DMS114 treated with DMSO at 0.1 percent for 48 hours (cell line): ENCODE measurements around the gene NMNAT1.
"Not testable (repeated sequence)": the region's sequence is repeated elsewhere in the genome, so short reads cannot be mapped to it uniquely, and the experiment has no call there.

Source experiments
- DNase-seq: peaks from one replicate; lab custom pipeline; 2025; ENCODE audit not compliant: unreplicated experiment; lab: John Stamatoyannopoulos, UW

Gene NMNAT1

DNA sequence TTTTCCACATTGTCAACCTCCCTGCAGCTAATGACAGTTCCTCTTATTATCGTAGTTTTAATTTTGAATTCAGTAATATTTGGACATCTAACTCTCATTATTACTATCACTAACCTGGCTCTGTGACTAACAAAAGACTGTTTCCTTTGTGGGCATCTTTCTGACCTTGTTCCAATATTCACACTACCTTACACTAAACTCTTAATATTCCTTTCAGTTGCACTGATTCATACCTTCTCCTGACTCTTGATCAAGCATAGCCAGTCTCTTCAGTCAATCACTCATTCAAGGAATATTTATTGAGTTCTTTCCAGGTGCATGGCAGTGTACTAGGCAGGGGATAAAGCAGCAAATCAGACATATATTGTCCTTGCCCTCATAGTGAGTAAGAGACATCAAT is 25.4 kb upstream of the NMNAT1 start:
- no peak for DNase-seq

GRCh38 chr1:9920606-9921005 is 22.7 kb upstream of the NMNAT1 start:
- no peak for DNase-seq

- DNase-seq = no peak
Observed at GRCh38 chr1:9922342-9922741, 20.9 kb upstream of the NMNAT1 start.

- no peak for DNase-seq
Observed at GRCh38 chr1:9927259-9927658, 16.0 kb upstream of the NMNAT1 start.

- DNase-seq = no peak
Observed at GRCh38 chr1:9929431-9930385, 13.6 kb upstream of the NMNAT1 start.

GRCh38 chr1:9942399-9942938 is 806 bp upstream of the NMNAT1 start:
- DNase-seq = peak; percentile 43

DNA sequence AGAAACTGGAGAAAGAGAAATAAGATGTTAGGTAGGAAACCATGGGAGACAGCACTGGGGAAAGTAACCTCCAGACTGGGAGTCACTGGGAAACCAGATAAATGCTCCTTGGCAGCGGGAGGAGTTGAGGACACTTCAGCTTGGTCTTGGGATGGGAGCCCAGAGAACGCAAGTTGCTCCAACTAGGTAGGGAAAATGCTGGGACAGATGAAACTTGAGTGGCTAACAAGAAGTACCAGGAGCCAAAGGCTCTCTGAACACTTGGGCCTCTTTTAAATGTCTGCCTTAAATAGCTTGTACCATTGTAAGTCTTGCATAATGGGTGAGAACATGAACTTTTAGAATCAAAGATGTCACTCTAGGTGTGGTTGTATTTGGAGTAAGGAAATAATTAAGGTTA is 3.0 kb downstream of the NMNAT1 start:
- no peak for DNase-seq

DNA sequence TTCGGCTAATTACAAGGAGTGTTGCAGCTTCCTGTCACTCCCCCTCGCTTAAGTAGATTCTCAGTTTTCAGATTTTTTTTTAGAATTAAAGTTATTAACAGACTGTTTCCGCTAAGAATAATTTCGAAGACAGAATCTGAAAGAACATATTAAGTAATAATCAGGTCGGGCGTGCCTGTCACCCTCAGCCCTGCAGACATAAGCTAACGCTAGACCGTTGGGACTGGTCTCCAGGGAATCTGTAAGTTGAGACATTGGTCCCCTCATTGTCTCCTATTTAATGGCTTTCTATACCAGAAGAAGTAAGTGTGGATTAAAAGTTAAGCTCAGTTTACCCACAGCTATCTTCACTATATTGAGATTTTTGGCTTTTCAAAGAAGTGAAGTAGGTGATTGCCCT is 14.5 kb downstream of the NMNAT1 start:
- no peak for DNase-seq

DNA sequence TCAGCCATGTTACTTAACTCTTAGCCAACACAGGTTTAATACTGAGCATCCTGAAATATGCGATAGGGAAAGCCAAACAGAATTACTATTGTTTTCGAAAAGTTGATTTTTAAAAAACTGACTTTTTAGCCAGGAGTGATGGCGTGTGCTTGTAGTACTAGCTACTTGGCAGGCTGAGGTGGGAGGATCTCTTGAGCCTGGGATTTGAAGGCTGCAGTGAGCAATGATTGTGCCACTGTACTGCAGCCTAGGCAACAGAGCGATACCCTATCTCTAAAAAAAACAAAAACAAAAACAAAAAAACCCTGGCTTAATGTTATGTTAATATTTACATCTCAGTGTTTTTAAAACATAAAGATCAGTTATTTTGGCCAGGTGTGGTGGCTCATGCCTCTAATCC is 16.7 kb downstream of the NMNAT1 start:
- no peak for DNase-seq

- DNase-seq = no peak
Observed at GRCh38 chr1:9960706-9961562, 17.7 kb downstream of the NMNAT1 start.

- DNase-seq = no peak
Observed at GRCh38 chr1:9984253-9984652, 41.0 kb downstream of the NMNAT1 start.

DNA sequence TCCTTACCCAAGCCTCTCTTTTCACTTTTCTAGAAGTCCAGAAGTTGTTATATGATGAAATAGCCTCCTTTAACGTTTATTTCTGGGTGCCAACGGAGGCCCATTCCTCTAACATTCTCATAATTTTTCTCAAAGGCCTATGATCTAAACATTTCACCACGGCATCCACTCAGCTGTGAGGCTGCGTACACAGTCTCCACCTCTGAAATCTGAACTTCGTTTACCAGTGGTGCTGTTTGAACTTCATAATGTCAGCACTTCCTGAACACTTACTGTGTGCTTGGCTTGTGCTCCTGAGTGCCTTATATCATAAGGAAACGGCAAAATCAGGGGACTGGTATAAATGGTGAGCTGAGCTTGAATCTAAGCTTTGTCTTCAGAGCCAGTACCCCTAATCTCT is 41.7 kb downstream of the NMNAT1 start:
- no peak for DNase-seq

GRCh38 chr1:9989773-9990172 is 46.5 kb downstream of the NMNAT1 start:
- DNase-seq = no peak

DNA sequence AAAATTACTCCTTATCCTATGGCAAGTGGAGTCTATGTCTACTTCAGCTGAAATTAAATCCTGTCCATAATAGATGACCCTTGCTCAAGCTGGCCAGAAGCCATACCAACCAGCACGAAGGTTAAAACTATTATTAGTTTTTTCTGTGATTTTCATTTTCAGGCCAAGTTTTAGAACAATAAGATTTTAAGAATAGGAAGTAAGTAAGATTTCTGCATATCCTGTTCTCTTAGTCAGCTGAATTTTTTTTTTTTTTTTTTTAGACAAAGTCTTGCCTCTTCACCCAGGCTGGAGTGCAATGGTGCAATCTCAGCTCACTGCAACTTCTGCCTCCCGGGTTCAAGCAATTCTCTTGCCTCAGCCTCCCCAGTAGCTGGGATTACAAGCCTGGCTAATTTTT is 47.7 kb downstream of the NMNAT1 start:
- no peak for DNase-seq

- no peak for DNase-seq
Observed at GRCh38 chr1:9992910-9993309, 49.6 kb downstream of the NMNAT1 start.

DNA sequence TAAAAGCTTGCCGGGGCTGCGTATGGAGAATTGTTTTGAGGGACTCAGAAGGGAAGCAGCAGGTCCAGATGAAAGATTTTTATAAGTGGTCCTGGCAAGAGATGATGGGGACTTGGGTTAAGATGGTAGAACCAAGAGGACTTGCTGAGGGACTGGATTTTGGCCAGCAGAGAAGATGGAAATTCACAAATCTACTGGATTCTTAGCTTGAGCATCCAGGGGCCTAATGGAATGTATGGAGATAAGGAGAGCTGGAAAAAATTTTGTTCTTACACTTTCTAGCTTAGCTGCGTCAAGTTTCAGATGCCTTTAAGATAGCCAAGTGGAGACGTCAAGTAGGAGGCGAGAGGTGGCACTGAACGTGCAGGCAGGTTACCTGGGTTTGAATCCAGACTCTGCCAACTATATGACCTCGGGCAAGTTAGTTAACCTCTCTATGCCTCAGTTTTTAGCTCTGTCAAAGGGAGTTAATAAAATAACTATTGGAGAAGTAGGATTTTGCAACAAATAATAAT is 50.3 kb downstream of the NMNAT1 start:
- no peak for DNase-seq

GRCh38 chr1:9996624-9997582 is 53.6 kb downstream of the NMNAT1 start, which contains the start of gene RBP7:
Gene RBP7 (plus strand): TSS chr1:9997228. CDS start chr1:9997259, 31 bp downstream.
- DNase-seq = no peak

- no peak for DNase-seq
Observed at GRCh38 chr1:10001016-10001665, 57.9 kb downstream of the NMNAT1 start.

DNA sequence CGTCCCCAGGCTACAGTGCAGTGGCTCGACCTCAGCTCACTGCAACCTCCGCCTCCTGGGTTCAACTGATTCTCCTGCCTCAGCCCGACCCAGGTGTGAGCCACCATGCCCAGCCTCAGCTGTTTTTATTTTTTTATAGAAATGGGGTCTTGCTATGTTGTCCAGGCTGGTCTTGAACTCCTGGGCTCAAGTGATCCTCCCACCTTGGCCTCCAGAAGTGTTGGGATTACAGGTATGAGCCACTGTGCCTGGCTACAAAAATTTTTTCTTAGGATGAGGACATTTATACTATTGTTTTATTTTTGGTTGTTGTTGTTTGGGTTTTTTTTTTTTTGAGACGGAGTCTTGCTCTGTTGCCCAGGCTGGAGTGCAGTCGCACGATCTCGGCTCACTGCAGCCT is 62.0 kb downstream of the NMNAT1 start:
- DNase-seq = not testable (repeated sequence)

DNA sequence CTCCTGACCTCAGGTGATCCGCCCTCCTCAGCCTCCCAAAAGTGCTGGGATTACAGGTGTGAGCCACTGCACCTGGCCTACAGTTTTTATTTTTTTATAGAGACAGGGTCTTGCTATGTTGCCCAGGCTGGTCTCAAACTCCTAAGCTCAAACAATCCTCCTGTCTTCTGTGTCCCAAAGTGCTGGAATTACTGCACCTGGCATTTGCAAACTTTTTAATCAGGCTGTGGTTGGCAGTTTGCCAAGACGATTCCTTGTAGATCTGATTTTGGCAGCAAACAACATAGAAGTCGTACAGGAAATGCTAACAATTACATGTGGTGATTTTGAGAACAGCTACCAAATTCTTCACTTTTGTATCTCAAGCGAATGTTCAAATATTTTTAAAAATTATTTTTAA is 63.9 kb downstream of the NMNAT1 start:
- no peak for DNase-seq
